ENCODE results near the gene HSPA12A. TPM values are rescaled to one million over a fixed set of nuclear protein-coding genes. Genes with fewer than 3 reads are reported as not detected.

The HSPA12A gene
- total RNA-seq, 1 experiment from 2014 or later = 1.4 TPM

- Histone ChIP-seq H3K27me3 (replicated peaks; ENCODE audit: insufficient read depth, low read depth, low read length, poor library complexity) (peaks cover 25% of the 10 kb centered on the region), H3K27ac (ENCODE audit: low read depth, low read length, poor library complexity, severe bottlenecking) (no peak overlapping the region), H3K9me3 (ENCODE audit: low read depth, low read length, poor library complexity, severe bottlenecking) (no peaks in the 10 kb centered on the region), H3K4me3 (ENCODE audit: low read depth, low read length, poor library complexity, severe bottlenecking) (no peak overlapping the region), H3K4me1 (ENCODE audit: insufficient read depth, low read length, poor library complexity, severe bottlenecking) (no peaks in the 10 kb centered on the region), H3K36me3 (ENCODE audit: insufficient read depth, low read length, poor library complexity, severe bottlenecking) (no peaks in the 10 kb centered on the region)
- TF ChIP-seq CTCF (conservative IDR thresholded peaks at IDR 0.05; ENCODE audit: low read depth, low read length) = no peak
- TF ChIP-seq EZH2 (IDR thresholded peaks at IDR 0.05; ENCODE audit: borderline replicate concordance, low read depth, low read length, poor library complexity, severe bottlenecking) = no peak
- intact Hi-C loops (cut with micrococcal nuclease; ENCODE audit: unreplicated experiment) = no loop called here
- CTCF ChIA-PET = no interaction called here
- POLR2A ChIA-PET (ENCODE audit: low non-redundant PET) = no interaction called here
- BruUV-seq (replicated peaks) = no TSS peak
- DNase-seq (ENCODE audit: low spot score) = no peak
These were observed 95.9 kb downstream of the HSPA12A start for GRCh38 chr10:116646502-116646901.

- Histone ChIP-seq H3K27ac (ENCODE audit: low read depth, low read length, poor library complexity, severe bottlenecking) (no peak overlapping the region), H3K27me3 (replicated peaks; ENCODE audit: insufficient read depth, low read depth, low read length, poor library complexity) (peaks cover 5% of the 10 kb centered on the region), H3K36me3 (ENCODE audit: insufficient read depth, low read length, poor library complexity, severe bottlenecking) (no peaks in the 10 kb centered on the region), H3K9me3 (ENCODE audit: low read depth, low read length, poor library complexity, severe bottlenecking) (no peaks in the 10 kb centered on the region), H3K4me3 (ENCODE audit: low read depth, low read length, poor library complexity, severe bottlenecking) (no peak overlapping the region), H3K4me1 (ENCODE audit: insufficient read depth, low read length, poor library complexity, severe bottlenecking) (no peaks in the 10 kb centered on the region)
- ChIA-PET POLR2A (ENCODE audit: low non-redundant PET) (no interaction called here), CTCF (no interaction called here)
- no peak for TF ChIP-seq CTCF (conservative IDR thresholded peaks at IDR 0.05; ENCODE audit: low read depth, low read length)
- no peak for TF ChIP-seq EZH2 (IDR thresholded peaks at IDR 0.05; ENCODE audit: borderline replicate concordance, low read depth, low read length, poor library complexity, severe bottlenecking)
- intact Hi-C loops (cut with micrococcal nuclease; ENCODE audit: unreplicated experiment) = no loop called here
- no TSS peak for BruUV-seq (replicated peaks)
- DNase-seq (ENCODE audit: low spot score) = no peak
These were observed 104.5 kb downstream of the HSPA12A start for GRCh38 chr10:116637830-116638229.

GRCh38 chr10:116636976-116637375, 105.4 kb downstream of the HSPA12A start:
- intact Hi-C loops (cut with micrococcal nuclease; ENCODE audit: unreplicated experiment) = no loop called here
- ChIA-PET CTCF (no interaction called here), POLR2A (ENCODE audit: low non-redundant PET) (no interaction called here)
- no peaks in the 10 kb centered on the region for H3K36me3 ChIP-seq (ENCODE audit: insufficient read depth, low read length, poor library complexity, severe bottlenecking)
- no peak for DNase-seq (ENCODE audit: low spot score)
- no peak for TF ChIP-seq EZH2 (IDR thresholded peaks at IDR 0.05; ENCODE audit: borderline replicate concordance, low read depth, low read length, poor library complexity, severe bottlenecking)
- no TSS peak for BruUV-seq (replicated peaks)
- H3K4me1 ChIP-seq (ENCODE audit: insufficient read depth, low read length, poor library complexity, severe bottlenecking) = no peaks in the 10 kb centered on the region
- no peak overlapping the region for H3K27ac ChIP-seq (ENCODE audit: low read depth, low read length, poor library complexity, severe bottlenecking)
- no peak overlapping the region for H3K4me3 ChIP-seq (ENCODE audit: low read depth, low read length, poor library complexity, severe bottlenecking)
- no peaks in the 10 kb centered on the region for H3K9me3 ChIP-seq (ENCODE audit: low read depth, low read length, poor library complexity, severe bottlenecking)
- no peaks in the 10 kb centered on the region for H3K27me3 ChIP-seq (replicated peaks; ENCODE audit: insufficient read depth, low read depth, low read length, poor library complexity)

GRCh38 chr10:116636385-116636784, 106.0 kb downstream of the HSPA12A start:
- no peak for TF ChIP-seq CTCF (conservative IDR thresholded peaks at IDR 0.05; ENCODE audit: low read depth, low read length)
- TF ChIP-seq EZH2 (IDR thresholded peaks at IDR 0.05; ENCODE audit: borderline replicate concordance, low read depth, low read length, poor library complexity, severe bottlenecking) = no peak
- H3K4me1 ChIP-seq (ENCODE audit: insufficient read depth, low read length, poor library complexity, severe bottlenecking) = no peaks in the 10 kb centered on the region
- intact Hi-C loops (cut with micrococcal nuclease; ENCODE audit: unreplicated experiment) = no loop called here
- no peaks in the 10 kb centered on the region for H3K27me3 ChIP-seq (replicated peaks; ENCODE audit: insufficient read depth, low read depth, low read length, poor library complexity)
- DNase-seq (ENCODE audit: low spot score) = no peak
- H3K9me3 ChIP-seq (ENCODE audit: low read depth, low read length, poor library complexity, severe bottlenecking) = no peaks in the 10 kb centered on the region
- H3K36me3 ChIP-seq (ENCODE audit: insufficient read depth, low read length, poor library complexity, severe bottlenecking) = no peaks in the 10 kb centered on the region
- H3K4me3 ChIP-seq (ENCODE audit: low read depth, low read length, poor library complexity, severe bottlenecking) = no peak overlapping the region
- POLR2A ChIA-PET (ENCODE audit: low non-redundant PET) = no interaction called here
- no TSS peak for BruUV-seq (replicated peaks)
- CTCF ChIA-PET = no interaction called here
- H3K27ac ChIP-seq (ENCODE audit: low read depth, low read length, poor library complexity, severe bottlenecking) = no peak overlapping the region

Measured in A673 (cell line).